Measurements from ENCODE around the gene TMEM150C. TPM values are rescaled to one million over a fixed set of nuclear protein-coding genes. Genes with fewer than 3 reads are reported as not detected.
A peak's percentile ranks its signal among the peaks of the same experiment; 100 is the strongest.
"Not testable (repeated sequence)": the region's sequence is repeated elsewhere in the genome, so short reads cannot be mapped to it uniquely, and the experiment has no call there.

Gene TMEM150C
- total RNA-seq, 6 experiments from 2014 or later = 3.5 to 11.8 (median 6.8) TPM

GRCh38 chr4:82479562-82479961 lies 82.2 kb downstream of the TMEM150C start:
- TF ChIP-seq POLR2A (IDR thresholded peaks at IDR 0.05) (no peak), CTCF (IDR thresholded peaks at IDR 0.05) (no peak)
- no peak overlapping the region for H3K4me3 ChIP-seq
- H3K27ac ChIP-seq = no peak overlapping the region
- no peaks in the 10 kb centered on the region for H3K36me3 ChIP-seq
- WGBS (ENCODE audit: insufficient coverage, low coverage, low lambda C conversion rate, missing lambda C conversion rate) = 70% methylated on average over 2 of the region's 14 CpGs
- no peaks in the 10 kb centered on the region for H3K4me1 ChIP-seq
- intact Hi-C loops (cut with DNase I) = no loop called here
- H3K27me3 ChIP-seq = no peaks in the 10 kb centered on the region
- ATAC-seq (no peak), DNase-seq (no peak)
- H3K9me3 ChIP-seq = no peaks in the 10 kb centered on the region

GRCh38 chr4:82477469-82477868 lies 84.3 kb downstream of the TMEM150C start:
- WGBS (ENCODE audit: insufficient coverage, low coverage, low lambda C conversion rate, missing lambda C conversion rate) = 23% methylated on average over 9 of the region's 9 CpGs
- H3K9me3 ChIP-seq; ATAC-seq; H3K4me1 ChIP-seq; intact Hi-C loops (cut with DNase I); H3K4me3 ChIP-seq; H3K36me3 ChIP-seq; H3K27me3 ChIP-seq: not testable (repeated sequence)
- H3K27ac ChIP-seq = peak overlapping the region in 2 of 3 donors; percentile 11 to 62
- peak; percentile 55 to 75 (median 62) for DNase-seq

- H3K27me3 ChIP-seq; H3K4me1 ChIP-seq; H3K4me3 ChIP-seq; H3K27ac ChIP-seq; H3K9me3 ChIP-seq; ATAC-seq; H3K36me3 ChIP-seq; intact Hi-C loops (cut with DNase I); DNase-seq: not testable (repeated sequence)
- 92% methylated on average over 6 of the region's 7 CpGs for WGBS (ENCODE audit: insufficient coverage, low coverage, low lambda C conversion rate, missing lambda C conversion rate)
These were observed 85.9 kb downstream of the TMEM150C start for GRCh38 chr4:82475931-82476330.

- WGBS (ENCODE audit: insufficient coverage, low coverage, low lambda C conversion rate, missing lambda C conversion rate) = 93% methylated on average over 9 of the region's 15 CpGs
These were observed 88.1 kb downstream of the TMEM150C start for GRCh38 chr4:82473621-82474164.

GRCh38 chr4:82473080-82473479 lies 88.7 kb downstream of the TMEM150C start:
- H3K4me1 ChIP-seq; H3K9me3 ChIP-seq; H3K4me3 ChIP-seq; H3K36me3 ChIP-seq; DNase-seq; intact Hi-C loops (cut with DNase I); H3K27ac ChIP-seq; ATAC-seq; H3K27me3 ChIP-seq: not testable (repeated sequence)
- 73% methylated on average over 5 of the region's 5 CpGs for whole genome bisulfite sequencing (ENCODE audit: insufficient coverage, low coverage, low lambda C conversion rate, missing lambda C conversion rate)

More at GRCh38 chr4:82473621-82474164, 88.1 kb downstream of the TMEM150C start:
- intact Hi-C loops (cut with DNase I) = no loop called here
- H3K9me3 ChIP-seq = no peaks in the 10 kb centered on the region
- no peak for ATAC-seq
- H3K27ac ChIP-seq = no peak overlapping the region
- no peak overlapping the region for H3K4me3 ChIP-seq
- no peaks in the 10 kb centered on the region for H3K4me1 ChIP-seq
- no peaks in the 10 kb centered on the region for H3K36me3 ChIP-seq
- no peaks in the 10 kb centered on the region for H3K27me3 ChIP-seq
- TF ChIP-seq CTCF (IDR thresholded peaks at IDR 0.05) (no peak), POLR2A (IDR thresholded peaks at IDR 0.05) (no peak)
- no peak for DNase-seq

- Histone ChIP-seq H3K9me3 (no peaks in the 10 kb centered on the region), H3K36me3 (no peaks in the 10 kb centered on the region), H3K27ac (no peak overlapping the region), H3K27me3 (no peaks in the 10 kb centered on the region), H3K4me1 (no peaks in the 10 kb centered on the region), H3K4me3 (no peak overlapping the region)
- peak in 3 of 4 donors; percentile 33 to 54 (median 41) for ATAC-seq
- intact Hi-C loops (cut with DNase I) = loop anchor here in 1 of 2 donors (10.0 kb wide), 1 partner anchor 275 kb away; no protein-coding TSS in a partner anchor
- WGBS (ENCODE audit: insufficient coverage, low coverage, low lambda C conversion rate, missing lambda C conversion rate) = 50% methylated on average over 1 of the region's 2 CpGs
- no peak for TF ChIP-seq POLR2A (IDR thresholded peaks at IDR 0.05)
- peak in 1 of 4 donors; percentile 4 for TF ChIP-seq CTCF (IDR thresholded peaks at IDR 0.05)
- no peak for DNase-seq
These were observed 91.9 kb downstream of the TMEM150C start for GRCh38 chr4:82469791-82470345.

Measured in right lobe of liver (tissue), 6 donors.